K562 (cell line): Measurements from ENCODE around the gene FLCN. TPM values are rescaled to one million over a fixed set of nuclear protein-coding genes. Genes with fewer than 3 reads are reported as not detected.

Experiments used
- ATAC-seq: fragments of 200-7000 bp; cut with Tn5 transposase; 3 replicates; pipeline ENCODE4 v1.9.1; 2020; ENCODE audit warnings: moderate library complexity
- BruUV-seq: library from RNA; stranded (reverse); fragments of 400-500 nt; replicated peaks from 2 replicates; lab custom pipeline; 2021; lab: Mats Ljungman, UMichigan
- CTCF ChIA-PET: fragments of 300-600 bp; formaldehyde crosslinking; extraction: SDS; loops from one replicate; lab custom pipeline; 2021; ENCODE audit warnings: low intra/inter-chr PET ratio; lab: Yijun Ruan, JAX
- POLR2A ChIA-PET: fragments of 300-600, 350-650 bp; sonication (Branson Sonifier 250); formaldehyde crosslinking; extraction: SDS; loops from one replicate; lab custom pipeline; 2021; ENCODE audit warnings: antibody characterized with exemption, inconsistent platforms; lab: Yijun Ruan, JAX
- DNase-seq, 4 experiments: peaks; one replicate each; pipeline versions ENCODE4 v3.0.0 to v3.0.0-alpha.2; 2011 to 2018; ENCODE audit warnings: low spot score in 3 of 4, mixed read lengths in 3 of 4; ENCODE audit errors: extremely low read depth in 1 of 4
- FAIRE-seq: peaks from 2 replicates; lab custom pipeline; 2011; peaks lifted over from hg19 to GRCh38; lab: Jason Lieb, UNC
- H2AFZ ChIP-seq: 2 replicates; pipeline ENCODE4 v1.6.0; 2011; ENCODE audit warnings: low read depth, low read length, control low read depth, inconsistent platforms
- H3K27ac ChIP-seq: fragments of 200-600 bp; 3 replicates; pipeline ENCODE4 v1.8.0; 2011; ENCODE audit warnings: low read depth, mild to moderate bottlenecking, control low read depth, inconsistent platforms, low read length, moderate library complexity, mixed read lengths; ENCODE audit errors: extremely low read depth
- H3K27me3 ChIP-seq, 2 experiments: fragments of 300-600 bp in 1 of 2; 2 replicates in 1 of 2; 3 replicates in 1 of 2; pipeline versions ENCODE4 v1.6.0 to v1.8.0; 2011; ENCODE audit warnings: inconsistent platforms in 2 of 2, low read length in 2 of 2, mild to moderate bottlenecking in 1 of 2, mixed read lengths in 1 of 2, moderate library complexity in 1 of 2; ENCODE audit not compliant: control insufficient read depth in 2 of 2, insufficient read depth in 2 of 2
- H3K36me3 ChIP-seq: fragments of 300-600 bp; 3 replicates; pipeline ENCODE4 v1.8.0; 2011; ENCODE audit warnings: mild to moderate bottlenecking, low read length, inconsistent platforms; ENCODE audit not compliant: control insufficient read depth, insufficient read depth
- H3K4me1 ChIP-seq, 2 experiments: fragments of 200-600 bp in 1 of 2; replicated peaks in 1 of 2; 2 replicates in 1 of 2; 3 replicates in 1 of 2; pipeline versions ENCODE4 v1.5.1 to v1.8.0; 2011; ENCODE audit warnings: inconsistent platforms in 2 of 2, low read length in 2 of 2, mild to moderate bottlenecking in 1 of 2, mixed read lengths in 1 of 2, moderate library complexity in 1 of 2; ENCODE audit not compliant: control insufficient read depth in 2 of 2, insufficient read depth in 2 of 2
- H3K4me2 ChIP-seq: 2 replicates; pipeline ENCODE4 v1.6.1; 2011; ENCODE audit warnings: low read length, control low read depth, inconsistent platforms, mixed read lengths; ENCODE audit not compliant: insufficient read depth
- H3K4me3 ChIP-seq: fragments of 200-600 bp; sonication (generic), shearing (Covaris generic); 2 replicates; pipeline ENCODE4 v1.5.1; 2016; ENCODE audit warnings: control low read depth, inconsistent platforms
- H3K79me2 ChIP-seq: fragments of 200-600 bp; 3 replicates; pipeline ENCODE4 v1.8.0; 2011; ENCODE audit warnings: low read length, inconsistent platforms; ENCODE audit not compliant: control insufficient read depth, insufficient read depth
- H3K9ac ChIP-seq, 2 experiments: 2 replicates each; pipeline versions ENCODE4 v1.6.0 to v1.6.1; 2011; ENCODE audit warnings: low read depth in 2 of 2, low read length in 2 of 2, control low read depth in 1 of 2, inconsistent platforms in 1 of 2, mild to moderate bottlenecking in 1 of 2, mixed read lengths in 1 of 2; ENCODE audit not compliant: insufficient read depth in 1 of 2
- H3K9me1 ChIP-seq: one replicate; pipeline ENCODE4 v1.6.0; 2011; ENCODE audit warnings: inconsistent platforms, mild to moderate bottlenecking, low read length, moderate library complexity; ENCODE audit not compliant: control insufficient read depth, insufficient read depth
- H3K9me3 ChIP-seq: replicated peaks from 2 replicates; pipeline ENCODE4 v1.5.1; 2011; ENCODE audit warnings: low read depth, low read length, inconsistent platforms; ENCODE audit not compliant: control insufficient read depth, insufficient read depth
- H4K20me1 ChIP-seq: replicated peaks from 2 replicates; pipeline ENCODE4 v1.6.1; 2011; ENCODE audit warnings: low read length, inconsistent platforms, mixed read lengths; ENCODE audit not compliant: control insufficient read depth, insufficient read depth
- ARID1B ChIP-seq: fragments of 450-650 bp; IDR thresholded peaks from 2 replicates; pipeline ENCODE4 v1.6.1; 2016; ENCODE audit warnings: antibody characterized with exemption, mild to moderate bottlenecking, inconsistent platforms
- CHD2 ChIP-seq: IDR thresholded peaks from 2 replicates; pipeline ENCODE4 v1.6.1; 2011; ENCODE audit warnings: low read depth, low read length
- DMBX1 ChIP-seq: fragments of 250-450 bp; sonication (Bioruptor Pico); IDR thresholded peaks from 2 replicates; pipeline ENCODE4 v1.8.0; 2022; ENCODE audit warnings: inconsistent platforms, mild to moderate bottlenecking, moderate library complexity, borderline replicate concordance
- HDAC1 ChIP-seq, 2 experiments: fragments of 450-650 bp; IDR thresholded peaks; 2 replicates each; pipeline ENCODE4 v1.6.1; 2016 to 2017; ENCODE audit warnings: inconsistent platforms in 1 of 2, mild to moderate bottlenecking in 1 of 2, moderate library complexity in 1 of 2
- L3MBTL2 ChIP-seq: fragments of 450-650 bp; IDR thresholded peaks from 2 replicates; pipeline ENCODE4 v1.6.1; 2016; ENCODE audit warnings: mild to moderate bottlenecking, moderate library complexity
- MXI1 ChIP-seq: IDR thresholded peaks from 2 replicates; pipeline ENCODE4 v1.6.1; 2011; ENCODE audit warnings: low read depth, mild to moderate bottlenecking, improper control_type of control experiment, low read length
- MYBL2 ChIP-seq, 2 experiments: fragments of 450-650 bp in 1 of 2; sonication (generic) in 1 of 2; formaldehyde crosslinking in 1 of 2; IDR thresholded peaks; 2 replicates each; pipeline versions ENCODE4 v1.6.1 to v1.8.1; 2017 to 2022; ENCODE audit warnings: borderline replicate concordance in 1 of 2, inconsistent platforms in 1 of 2, low read depth in 1 of 2, mild to moderate bottlenecking in 1 of 2, missing genetic modification reagents in 1 of 2, moderate library complexity in 1 of 2
- PCBP1 ChIP-seq: fragments of 200-400 bp; formaldehyde crosslinking; IDR thresholded peaks from 2 replicates; pipeline ENCODE4 v1.6.1; 2018; ENCODE audit warnings: mild to moderate bottlenecking, low read depth, low read length; ENCODE audit not compliant: poor library complexity, severe bottlenecking
- POLR3G ChIP-seq: IDR thresholded peaks from 2 replicates; pipeline ENCODE4 v1.6.1; 2011; ENCODE audit not compliant: insufficient read length, insufficient replicate concordance; ENCODE audit errors: extremely low read depth
- SRSF7 ChIP-seq: fragments of 200-400 bp; formaldehyde crosslinking; optimal IDR thresholded peaks from 2 replicates; pipeline ENCODE3; 2017; ENCODE audit warnings: mild to moderate bottlenecking, low read depth, low read length
- THRB ChIP-seq: fragments of 450-650 bp; formaldehyde crosslinking; conservative IDR thresholded peaks from 2 replicates; pipeline ENCODE4 v1.4.0; 2022; ENCODE audit warnings: mild to moderate bottlenecking, missing genetic modification characterization
- ZBTB12 ChIP-seq: fragments of 250-450 bp; sonication (Bioruptor Pico); IDR thresholded peaks from 2 replicates; pipeline ENCODE4 v1.4.0; 2020
- ZFP36 ChIP-seq: fragments of 150-350 bp; IDR thresholded peaks from 2 replicates; pipeline ENCODE4 v1.6.1; 2018; ENCODE audit warnings: low read length, low read depth; ENCODE audit not compliant: partially characterized antibody
- ZNF518B ChIP-seq: fragments of 250-450 bp; sonication (Bioruptor Pico); IDR thresholded peaks from 2 replicates; pipeline ENCODE4 v1.5.0; 2021; ENCODE audit warnings: mild to moderate bottlenecking, moderate library complexity
- WGBS: fragments of 100-300 bp; shearing (Covaris generic); methylation state at CpG from one replicate; pipeline ENCODE4 v1.1.6; 2016; ENCODE audit warnings: low coverage, mixed read lengths; ENCODE audit not compliant: insufficient coverage; ENCODE audit errors: missing lambda C conversion rate; 5-methylcytosine and 5-hydroxymethylcytosine counted together
- in situ Hi-C: fragments of 300-500 bp; cut with MboI; formaldehyde crosslinking; loops from 4 replicates; pipeline ENCODE4 v1.15.0; 2018; ENCODE audit warnings: inconsistent platforms, mixed read lengths
- intact Hi-C: fragments of 100-400 bp; cut with micrococcal nuclease; formaldehyde crosslinking; loops from 2 replicates; pipeline ENCODE4 v1.14.2; 2022
- polyA plus RNA-seq, 8 experiments: library from polyadenylated mRNA; depleted of rRNA in 4 of 8; stranded (reverse) in 5 of 8; unstranded in 3 of 8; fragments of >200 nt; fragmentation: Nextera tagmentation in 2 of 8; fragmentation: Illumina TruSeq in 1 of 8; extraction: Ambion mirVana in 2 of 8; extraction: Trizol in 1 of 8; gene quantifications; 2 replicates each; pipeline versions ENCODE4 v1.2.1 to v1.2.3, GENCODE V29; 2011 to 2014; ENCODE audit warnings: inconsistent platforms in 1 of 8, missing spikeins in 1 of 8
- total RNA-seq, 7 experiments: library from RNA; depleted of rRNA in 6 of 7; stranded (reverse); fragments of >200 nt in 6 of 7; fragmentation: Illumina TruSeq in 2 of 7; extraction: Trizol in 2 of 7; gene quantifications; 2 replicates each; pipeline versions ENCODE4 v1.2.1 to v1.2.3, GENCODE V29; 2011 to 2021; ENCODE audit warnings: low replicate concordance in 1 of 7

FLCN gene
- total and polyA plus RNA-seq, 9 of the 15 experiments (the other 6 are each of a cell fraction or from before 2014, with no cell fraction given), result 1.6 to 33.5 (median 10.9) TPM

- H4K20me1 ChIP-seq, result no peaks in the 10 kb centered on the region
- no peaks in the 10 kb centered on the region for H3K9me1 ChIP-seq
- no peaks in the 10 kb centered on the region for H3K27me3 ChIP-seq
- peak; percentile 86 to 88 (median 88) for DNase-seq
- in situ Hi-C loops, result no loop called here
- WGBS, result 8% methylated on average over 17 of the region's 78 CpGs
- POLR2A ChIA-PET, result interaction anchor here (1.2 kb wide), 1 partner anchor 60 kb away, joined by 3 read pairs; no protein-coding TSS in a partner anchor
- H3K4me1 ChIP-seq, result peaks cover 10 to 39% of the 10 kb centered on the region in 2 experiments; a peak in 4 of 5 replicates
- H3K9me3 ChIP-seq, result no peaks in the 10 kb centered on the region
- H2AFZ ChIP-seq, result peak within 1 kb of the TSS; percentile 94
- H3K36me3 ChIP-seq, result peaks cover 37% of the 10 kb centered on the region; the same call in 2 of the 3 replicates
- H3K79me2 ChIP-seq, result peaks cover 42% of the 10 kb centered on the region
- peak within 1 kb of the TSS; percentile 66 for H3K4me3 ChIP-seq
- H3K27ac ChIP-seq, result peak within 1 kb of the TSS; percentile 92
- CTCF ChIA-PET, result no interaction called here
- intact Hi-C loops, result loop anchor here (2.0 kb wide), 1 partner anchor 74 kb away; the partner anchor contains the start of gene COPS3
- H3K4me2 ChIP-seq, result peak within 1 kb of the TSS; percentile 84
- ATAC-seq, result peak; percentile 77
- FAIRE-seq, result peak; percentile 82
- H3K9ac ChIP-seq, result peak within 1 kb of the TSS; percentile 88 to 97
- no TSS peak for BruUV-seq
- TF ChIP-seq CHD2 (no peak; the same call in 1 of the 2 replicates), ARID1B (no peak), POLR3G (no peak), SRSF7 (no peak), PCBP1 (peak; percentile 20), MYBL2 (IDR thresholded peaks at IDR 0.05; ENCODE audit: low read depth) (no peak), MYBL2 (CRISPR knock-in tag; IDR thresholded peaks at IDR 0.05; ENCODE audit: borderline replicate concordance) (no peak; the same call in 1 of the 2 replicates), DMBX1 (no peak), ZNF518B (no peak), ZFP36 (no peak), ZBTB12 (peak; percentile 34; the same call in 1 of the 2 replicates), MXI1 (peak; percentile 86), L3MBTL2 (peak; percentile 97), THRB (CRISPR knock-in tag) (no peak), HDAC1 (IDR thresholded peaks at IDR 0.05) (peak in 1 of 2 experiments; percentile 97; a peak in 2 of 4 replicates)
These were observed 30.6 kb downstream of the FLCN start, which contains the start of gene PLD6 for GRCh38 chr17:17206124-17206912. PLD6 (minus strand) TSS chr17:17206333; CDS start chr17:17206286, 47 bp downstream.
